ENCODE measurements around the gene RARA. TPM values are rescaled to one million over a fixed set of nuclear protein-coding genes. Genes with fewer than 3 reads are reported as not detected.
A peak's percentile ranks its signal among the peaks of the same experiment; 100 is the strongest.

The RARA gene
- polyA plus RNA-seq, 1 donor from 2014 or later: 6.6 TPM

DNA sequence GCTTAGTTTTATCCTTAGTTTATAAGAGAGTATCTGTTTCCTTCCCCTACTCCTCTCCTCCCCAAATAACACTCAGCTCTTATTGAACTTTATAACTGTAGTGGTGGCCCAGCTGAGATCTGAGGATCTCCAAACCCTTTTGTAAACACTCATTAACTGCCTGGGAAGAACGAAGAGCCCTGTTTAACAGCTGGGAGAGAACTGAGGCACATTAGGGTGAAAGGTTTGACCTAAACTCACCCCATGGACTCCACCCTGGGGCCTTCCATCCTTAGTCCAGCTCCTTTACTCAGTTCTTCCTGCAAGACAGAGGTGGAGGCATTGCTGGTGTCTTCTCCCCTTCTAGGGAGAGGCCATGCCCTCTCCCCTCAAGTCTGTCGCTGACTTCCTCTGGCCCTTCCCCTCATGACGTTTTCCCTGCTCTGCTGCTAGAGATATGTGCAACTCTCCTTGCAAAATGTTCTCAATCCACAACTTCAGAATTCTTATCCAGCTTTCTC, 1.2 kb upstream of the RARA start:
- Histone ChIP-seq H3K36me3 (ENCODE audit: insufficient read depth, low read length) (no peaks in the 10 kb centered on the region), H3K27me3 (ENCODE audit: insufficient read depth, low read depth, low read length) (no peaks in the 10 kb centered on the region), H3K9ac (ENCODE audit: low read length) (no peak overlapping the region), H3K79me2 (replicated peaks; ENCODE audit: insufficient read depth, low read length) (no peaks in the 10 kb centered on the region), H3K4me3 (ENCODE audit: low read length) (no peak overlapping the region), H3K4me2 (ENCODE audit: low read length) (no peak overlapping the region), H3K9me3 (ENCODE audit: low read length) (no peaks in the 10 kb centered on the region), H3K9me2 (ENCODE audit: insufficient read depth, low read length) (no peaks in the 10 kb centered on the region), H4K20me1 (ENCODE audit: insufficient read depth) (no peaks in the 10 kb centered on the region), H3K27ac (ENCODE audit: low read length) (no peak overlapping the region), H3F3A (ENCODE audit: insufficient read depth, low read length, poor library complexity, severe bottlenecking) (no peaks in the 10 kb centered on the region), H2AFZ (ENCODE audit: low read depth, low read length) (no peak overlapping the region)
- TF ChIP-seq MXI1 (conservative IDR thresholded peaks at IDR 0.05; ENCODE audit: poor library complexity, severe bottlenecking): no peak
- TF ChIP-seq TAF1 (IDR thresholded peaks at IDR 0.05; ENCODE audit: low read depth): no peak
- TF ChIP-seq RAD21 (conservative IDR thresholded peaks at IDR 0.05): no peak
- no peak for TF ChIP-seq POLR2AphosphoS5 (IDR thresholded peaks at IDR 0.05)
- no peak for TF ChIP-seq SMC3 (conservative IDR thresholded peaks at IDR 0.05; ENCODE audit: poor library complexity)
- no peak for TF ChIP-seq EP300 (conservative IDR thresholded peaks at IDR 0.05; ENCODE audit: poor library complexity, severe bottlenecking)
- TF ChIP-seq, protein P1, sequence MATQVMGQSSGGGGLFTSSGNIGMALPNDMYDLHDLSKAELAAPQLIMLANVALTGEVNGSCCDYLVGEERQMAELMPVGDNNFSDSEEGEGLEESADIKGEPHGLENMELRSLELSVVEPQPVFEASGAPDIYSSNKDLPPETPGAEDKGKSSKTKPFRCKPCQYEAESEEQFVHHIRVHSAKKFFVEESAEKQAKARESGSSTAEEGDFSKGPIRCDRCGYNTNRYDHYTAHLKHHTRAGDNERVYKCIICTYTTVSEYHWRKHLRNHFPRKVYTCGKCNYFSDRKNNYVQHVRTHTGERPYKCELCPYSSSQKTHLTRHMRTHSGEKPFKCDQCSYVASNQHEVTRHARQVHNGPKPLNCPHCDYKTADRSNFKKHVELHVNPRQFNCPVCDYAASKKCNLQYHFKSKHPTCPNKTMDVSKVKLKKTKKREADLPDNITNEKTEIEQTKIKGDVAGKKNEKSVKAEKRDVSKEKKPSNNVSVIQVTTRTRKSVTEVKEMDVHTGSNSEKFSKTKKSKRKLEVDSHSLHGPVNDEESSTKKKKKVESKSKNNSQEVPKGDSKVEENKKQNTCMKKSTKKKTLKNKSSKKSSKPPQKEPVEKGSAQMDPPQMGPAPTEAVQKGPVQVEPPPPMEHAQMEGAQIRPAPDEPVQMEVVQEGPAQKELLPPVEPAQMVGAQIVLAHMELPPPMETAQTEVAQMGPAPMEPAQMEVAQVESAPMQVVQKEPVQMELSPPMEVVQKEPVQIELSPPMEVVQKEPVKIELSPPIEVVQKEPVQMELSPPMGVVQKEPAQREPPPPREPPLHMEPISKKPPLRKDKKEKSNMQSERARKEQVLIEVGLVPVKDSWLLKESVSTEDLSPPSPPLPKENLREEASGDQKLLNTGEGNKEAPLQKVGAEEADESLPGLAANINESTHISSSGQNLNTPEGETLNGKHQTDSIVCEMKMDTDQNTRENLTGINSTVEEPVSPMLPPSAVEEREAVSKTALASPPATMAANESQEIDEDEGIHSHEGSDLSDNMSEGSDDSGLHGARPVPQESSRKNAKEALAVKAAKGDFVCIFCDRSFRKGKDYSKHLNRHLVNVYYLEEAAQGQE (IDR thresholded peaks at IDR 0.05; ENCODE audit: borderline replicate concordance): no peak

DNA sequence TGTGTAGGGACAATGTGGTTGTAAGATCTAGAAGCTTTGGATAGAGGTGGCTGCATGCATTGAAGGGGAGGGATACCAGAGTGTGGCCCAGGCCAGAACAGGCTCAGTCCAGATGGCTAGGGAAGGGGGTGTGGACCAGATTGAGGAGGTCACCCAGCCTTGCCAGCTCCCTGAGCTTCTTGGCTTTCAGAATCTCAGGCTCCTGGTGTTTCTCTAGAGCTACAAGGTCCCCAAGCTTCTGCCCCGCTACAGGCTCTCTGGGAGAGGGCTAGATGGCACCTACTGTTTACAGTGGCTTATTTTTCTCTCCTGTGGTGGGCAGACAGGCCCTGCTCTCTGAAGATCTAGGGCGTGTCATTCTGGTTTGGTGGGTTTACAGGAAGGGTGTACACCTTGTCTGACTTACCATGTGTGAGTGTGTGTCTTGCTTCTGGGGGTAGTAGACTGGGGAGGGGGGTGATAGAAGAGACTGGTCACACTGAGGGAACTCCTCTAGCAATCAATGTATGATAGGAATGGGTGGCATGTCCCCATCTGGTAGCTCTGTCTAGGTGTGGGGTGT, 1.1 kb downstream of the RARA start:
- H3K4me3 ChIP-seq (ENCODE audit: low read length): peak overlapping the region; percentile 75
- H3K4me2 ChIP-seq (ENCODE audit: low read length): peak overlapping the region; percentile 70
- no peaks in the 10 kb centered on the region for H3K27me3 ChIP-seq (ENCODE audit: insufficient read depth, low read depth, low read length)
- no peaks in the 10 kb centered on the region for H3K9me3 ChIP-seq (ENCODE audit: low read length)
- no peaks in the 10 kb centered on the region for H3F3A ChIP-seq (ENCODE audit: insufficient read depth, low read length, poor library complexity, severe bottlenecking)
- H3K36me3 ChIP-seq (ENCODE audit: insufficient read depth, low read length): no peaks in the 10 kb centered on the region
- H3K27ac ChIP-seq (ENCODE audit: low read length): no peak overlapping the region
- H2AFZ ChIP-seq (ENCODE audit: low read depth, low read length): no peak overlapping the region
- H3K79me2 ChIP-seq (replicated peaks; ENCODE audit: insufficient read depth, low read length): no peaks in the 10 kb centered on the region
- no peaks in the 10 kb centered on the region for H3K9me2 ChIP-seq (ENCODE audit: insufficient read depth, low read length)
- no peaks in the 10 kb centered on the region for H4K20me1 ChIP-seq (ENCODE audit: insufficient read depth)
- H3K9ac ChIP-seq (ENCODE audit: low read length): peak overlapping the region; percentile 73
- TF ChIP-seq SMC3 (conservative IDR thresholded peaks at IDR 0.05; ENCODE audit: poor library complexity) (no peak), RAD21 (conservative IDR thresholded peaks at IDR 0.05) (no peak), POLR2AphosphoS5 (IDR thresholded peaks at IDR 0.05) (no peak), EP300 (conservative IDR thresholded peaks at IDR 0.05; ENCODE audit: poor library complexity, severe bottlenecking) (no peak), TAF1 (IDR thresholded peaks at IDR 0.05; ENCODE audit: low read depth) (no peak), EZH2 (IDR thresholded peaks at IDR 0.05; ENCODE audit: borderline replicate concordance, insufficient read depth, low read length, poor library complexity, severe bottlenecking) (no peak), MXI1 (conservative IDR thresholded peaks at IDR 0.05; ENCODE audit: poor library complexity, severe bottlenecking) (no peak)
- TF ChIP-seq, protein P1 (IDR thresholded peaks at IDR 0.05; ENCODE audit: borderline replicate concordance): no peak
- TF ChIP-seq, protein P2, sequence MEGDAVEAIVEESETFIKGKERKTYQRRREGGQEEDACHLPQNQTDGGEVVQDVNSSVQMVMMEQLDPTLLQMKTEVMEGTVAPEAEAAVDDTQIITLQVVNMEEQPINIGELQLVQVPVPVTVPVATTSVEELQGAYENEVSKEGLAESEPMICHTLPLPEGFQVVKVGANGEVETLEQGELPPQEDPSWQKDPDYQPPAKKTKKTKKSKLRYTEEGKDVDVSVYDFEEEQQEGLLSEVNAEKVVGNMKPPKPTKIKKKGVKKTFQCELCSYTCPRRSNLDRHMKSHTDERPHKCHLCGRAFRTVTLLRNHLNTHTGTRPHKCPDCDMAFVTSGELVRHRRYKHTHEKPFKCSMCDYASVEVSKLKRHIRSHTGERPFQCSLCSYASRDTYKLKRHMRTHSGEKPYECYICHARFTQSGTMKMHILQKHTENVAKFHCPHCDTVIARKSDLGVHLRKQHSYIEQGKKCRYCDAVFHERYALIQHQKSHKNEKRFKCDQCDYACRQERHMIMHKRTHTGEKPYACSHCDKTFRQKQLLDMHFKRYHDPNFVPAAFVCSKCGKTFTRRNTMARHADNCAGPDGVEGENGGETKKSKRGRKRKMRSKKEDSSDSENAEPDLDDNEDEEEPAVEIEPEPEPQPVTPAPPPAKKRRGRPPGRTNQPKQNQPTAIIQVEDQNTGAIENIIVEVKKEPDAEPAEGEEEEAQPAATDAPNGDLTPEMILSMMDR (IDR thresholded peaks at IDR 0.05; ENCODE audit: poor library complexity, severe bottlenecking): no peak
